Naive thymus-derived CD4-positive, alpha-beta T cell (primary cell): ENCODE measurements around the gene ERCC6. TPM values are rescaled to one million over a fixed set of nuclear protein-coding genes. Genes with fewer than 3 reads are reported as not detected.
A peak's percentile ranks its signal among the peaks of the same experiment; 100 is the strongest.

Experiments used
- ATAC-seq: fragments of 150-1000 bp; cut with Tn5 transposase; 2 replicates; pipeline ENCODE4 v1.10.0; 2021; ENCODE audit warnings: mild to moderate bottlenecking, moderate library complexity
- CTCF ChIA-PET: fragments of 350-600 bp; sonication (Branson Sonifier 250); formaldehyde crosslinking; loops from one replicate; lab custom pipeline; 2021; ENCODE audit warnings: antibody characterized with exemption; lab: Charles Lee
- POLR2A ChIA-PET: fragments of 350-600 bp; sonication (Branson Sonifier 250); formaldehyde crosslinking; loops from one replicate; lab custom pipeline; 2021; ENCODE audit warnings: antibody characterized with exemption, inconsistent platforms; lab: Charles Lee
- DNase-seq, 9 donors: peaks; one replicate each; pipeline versions ENCODE4 v3.0.0 to v3.0.0-alpha.2; 2020 to 2022; ENCODE audit warnings: mixed read lengths in 1 of 9
- H3K27ac ChIP-seq: one replicate; pipeline ENCODE4 v1.7.0; 2013; ENCODE audit warnings: mild to moderate bottlenecking, low read depth, low read length, moderate library complexity
- H3K27me3 ChIP-seq, 2 donors: one replicate each; pipeline ENCODE4 v1.7.0; 2013; ENCODE audit warnings: low read length in 2 of 2, mild to moderate bottlenecking in 2 of 2, moderate library complexity in 2 of 2; ENCODE audit not compliant: control insufficient read depth in 2 of 2, insufficient read depth in 2 of 2
- H3K36me3 ChIP-seq, 3 experiments: 1 replicate in 2 of 3; 2 replicates in 1 of 3; pipeline ENCODE4 v1.7.0; 2013; ENCODE audit warnings: low read length in 3 of 3, mild to moderate bottlenecking in 3 of 3, moderate library complexity in 1 of 3; ENCODE audit not compliant: insufficient read depth in 3 of 3, control insufficient read depth in 2 of 3
- H3K4me1 ChIP-seq, 2 donors: one replicate each; pipeline ENCODE4 v1.7.0; 2013; ENCODE audit warnings: low read length in 2 of 2, mild to moderate bottlenecking in 2 of 2, moderate library complexity in 1 of 2; ENCODE audit not compliant: control insufficient read depth in 2 of 2, insufficient read depth in 2 of 2
- H3K4me3 ChIP-seq: 2 replicates; pipeline ENCODE4 v1.7.0; 2013; ENCODE audit warnings: mild to moderate bottlenecking, low read length
- H3K9me3 ChIP-seq, 3 experiments: 1 replicate in 2 of 3; 2 replicates in 1 of 3; pipeline ENCODE4 v1.7.0; 2013; ENCODE audit warnings: low read length in 3 of 3; ENCODE audit not compliant: control insufficient read depth in 2 of 3
- H3K27ac Mint-ChIP-seq, 9 donors: one replicate each; pipeline ENCODE4 v1.8.0; 2020 to 2022; ENCODE audit warnings: mixed read lengths in 9 of 9, mild to moderate bottlenecking in 8 of 9, moderate library complexity in 5 of 9, inconsistent platforms in 2 of 9
- H3K27me3 Mint-ChIP-seq, 5 donors: one replicate each; pipeline ENCODE4 v1.8.0; 2021 to 2022; ENCODE audit warnings: mixed read lengths in 5 of 5, mild to moderate bottlenecking in 1 of 5
- H3K36me3 Mint-ChIP-seq, 5 donors: one replicate each; pipeline ENCODE4 v1.8.0; 2020 to 2022; ENCODE audit warnings: mixed read lengths in 5 of 5, mild to moderate bottlenecking in 3 of 5, inconsistent platforms in 1 of 5
- H3K4me1 Mint-ChIP-seq, 7 donors: one replicate each; pipeline ENCODE4 v1.8.0; 2020 to 2022; ENCODE audit warnings: mixed read lengths in 7 of 7, mild to moderate bottlenecking in 3 of 7, inconsistent platforms in 1 of 7
- H3K4me3 Mint-ChIP-seq, 10 donors: one replicate each; pipeline ENCODE4 v1.8.0; 2020 to 2022; ENCODE audit warnings: mild to moderate bottlenecking in 10 of 10, mixed read lengths in 10 of 10, moderate library complexity in 6 of 10, inconsistent platforms in 2 of 10
- H3K9me3 Mint-ChIP-seq, 11 donors: one replicate each; pipeline ENCODE4 v1.8.0; 2020 to 2022; ENCODE audit warnings: mixed read lengths in 11 of 11, mild to moderate bottlenecking in 4 of 11, inconsistent platforms in 1 of 11, moderate library complexity in 1 of 11
- intact Hi-C, 2 donors: fragments of 100-400 bp; cut with micrococcal nuclease; formaldehyde crosslinking; loops; one replicate each; pipeline ENCODE4 v1.15.1; 2023
- polyA plus RNA-seq, 2 donors: library from polyadenylated mRNA; unstranded; fragments of 300-500 nt; fragmentation: Illumina TruSeq; gene quantifications; one replicate each; pipeline ENCODE4 v1.2.3, GENCODE V29; 2021
- total RNA-seq, 6 experiments: library from RNA in 5 of 6; stranded (reverse) in 5 of 6; gene quantifications; 1 replicate in 5 of 6; 2 replicates in 1 of 6; pipeline ENCODE4 v1.2.3 and lab custom pipeline; 2021 to 2026

ERCC6 gene
- total and polyA plus RNA-seq, 7 experiments from 2014 or later, result 11.0 to 50.7 (median 31.4) TPM

- intact Hi-C loops, result no loop called here
- ChIA-PET CTCF (no interaction called here), POLR2A (interaction anchor here (0.6 kb wide), 1 partner anchor 225 kb away, joined by 4 read pairs; no protein-coding TSS in a partner anchor)
- no peak overlapping the region for H3K4me3 Mint-ChIP-seq
- peaks cover 0 to 40% (median 23%) of the 10 kb centered on the region in 5 donors for H3K36me3 Mint-ChIP-seq
- Histone ChIP-seq H3K27ac (no peak overlapping the region), H3K4me1 (no peaks in the 10 kb centered on the region), H3K27me3 (no peaks in the 10 kb centered on the region), H3K36me3 (peaks cover 0 to 9% (median 0%) of the 10 kb centered on the region in 3 experiments), H3K4me3 (no peak overlapping the region), H3K9me3 (no peaks in the 10 kb centered on the region)
- H3K27ac Mint-ChIP-seq, result no peak overlapping the region
- no peaks in the 10 kb centered on the region for H3K27me3 Mint-ChIP-seq
- no peaks in the 10 kb centered on the region for H3K9me3 Mint-ChIP-seq
- no peak for DNase-seq
- no peak for ATAC-seq
- H3K4me1 Mint-ChIP-seq, result peaks cover 3 to 27% (median 19%) of the 10 kb centered on the region in 7 donors
Measured at GRCh38 chr10:49488056-49488717, 50.7 kb downstream of the ERCC6 start.

DNA sequence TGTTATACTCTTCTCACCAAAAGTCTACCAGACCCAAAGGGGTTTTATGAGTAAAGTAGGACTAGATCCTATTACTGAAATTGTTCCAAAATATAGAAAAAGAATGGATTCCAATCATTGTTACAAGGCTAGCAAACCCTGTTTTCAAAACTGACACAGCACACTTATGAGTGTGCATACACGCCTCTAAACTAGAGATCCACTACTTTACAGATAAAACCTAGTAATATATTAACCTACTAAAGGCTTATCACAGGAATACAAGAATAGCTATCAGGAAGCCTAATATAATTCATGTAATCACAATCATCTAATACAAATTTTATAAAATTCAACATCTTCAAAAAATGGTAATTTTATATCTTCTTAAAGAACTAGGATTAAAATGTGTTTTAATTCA lies 52.2 kb downstream of the ERCC6 start:
- Histone ChIP-seq H3K4me3 (no peak overlapping the region), H3K9me3 (no peaks in the 10 kb centered on the region), H3K4me1 (no peaks in the 10 kb centered on the region), H3K27me3 (no peaks in the 10 kb centered on the region), H3K27ac (no peak overlapping the region), H3K36me3 (peaks cover 0 to 6% (median 0%) of the 10 kb centered on the region in 3 experiments)
- ATAC-seq (no peak), DNase-seq (no peak)
- POLR2A ChIA-PET, result interaction anchor here (1.0 kb wide), 1 partner anchor 53 kb away, joined by 4 read pairs; no protein-coding TSS in a partner anchor
- Mint-ChIP-seq H3K4me1 (peaks cover 4 to 27% (median 19%) of the 10 kb centered on the region in 7 donors), H3K27me3 (no peaks in the 10 kb centered on the region), H3K9me3 (no peaks in the 10 kb centered on the region), H3K4me3 (no peak overlapping the region), H3K27ac (peak overlapping the region in 1 of 9 donors; percentile 13), H3K36me3 (peaks cover 0 to 41% (median 24%) of the 10 kb centered on the region in 5 donors)
- CTCF ChIA-PET, result no interaction called here
- intact Hi-C loops, result no loop called here

- Mint-ChIP-seq H3K27me3 (no peaks in the 10 kb centered on the region), H3K36me3 (peaks cover 0 to 45% (median 27%) of the 10 kb centered on the region in 5 donors)
- CTCF ChIA-PET, result no interaction called here
Measured at GRCh38 chr10:49486009-49486408, 52.9 kb downstream of the ERCC6 start.

DNA sequence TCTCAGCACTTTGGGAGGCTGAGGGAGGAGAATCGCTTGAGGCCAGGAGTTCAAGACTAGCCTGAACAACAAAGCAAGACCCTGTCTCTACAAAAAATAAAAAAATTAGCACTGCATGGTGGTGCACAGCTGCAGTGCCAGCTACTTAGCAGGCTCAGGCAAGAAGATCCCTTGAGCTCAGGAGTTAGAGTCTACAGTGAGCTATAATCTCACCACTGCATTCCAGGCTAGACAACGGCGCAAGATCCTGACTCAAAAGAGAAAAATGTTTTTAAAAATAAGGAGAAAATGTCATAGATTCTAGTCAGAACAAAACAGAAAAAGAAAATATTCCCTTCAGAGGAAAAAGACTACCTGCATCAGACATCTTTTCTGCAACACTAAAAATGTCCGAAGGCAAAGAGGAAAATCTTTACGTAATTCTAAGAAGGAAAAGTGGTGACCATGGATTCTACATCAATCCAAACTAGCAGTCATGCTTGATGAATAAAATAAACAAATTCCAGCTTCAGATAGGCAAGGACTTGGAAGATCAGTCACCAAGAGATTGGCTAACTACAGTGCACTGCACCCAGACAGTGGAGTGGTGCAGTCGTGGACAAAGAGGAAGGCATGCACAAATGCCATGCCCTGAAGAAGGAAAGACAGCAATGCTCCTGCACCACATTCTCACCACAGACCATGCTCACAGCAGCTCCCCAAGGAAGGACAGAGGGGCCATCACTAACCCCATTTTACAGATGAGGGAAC lies 54.3 kb downstream of the ERCC6 start:
- H3K36me3 Mint-ChIP-seq, result peaks cover 0 to 52% (median 37%) of the 10 kb centered on the region in 5 donors
- H3K27me3 Mint-ChIP-seq, result no peaks in the 10 kb centered on the region
- Histone ChIP-seq H3K9me3 (no peaks in the 10 kb centered on the region), H3K36me3 (peaks cover 0 to 24% (median 0%) of the 10 kb centered on the region in 3 experiments), H3K4me1 (no peaks in the 10 kb centered on the region), H3K4me3 (no peak overlapping the region), H3K27me3 (no peaks in the 10 kb centered on the region), H3K27ac (no peak overlapping the region)
- H3K27ac Mint-ChIP-seq, result no peak overlapping the region
- ChIA-PET CTCF (no interaction called here), POLR2A (no interaction called here)
- no peaks in the 10 kb centered on the region for H3K9me3 Mint-ChIP-seq
- DNase-seq (no peak), ATAC-seq (no peak)
- intact Hi-C loops, result no loop called here
- peaks cover 5 to 27% (median 19%) of the 10 kb centered on the region in 7 donors for H3K4me1 Mint-ChIP-seq
- no peak overlapping the region for H3K4me3 Mint-ChIP-seq

More at GRCh38 chr10:49486009-49486408, 52.9 kb downstream of the ERCC6 start:
- intact Hi-C loops, result no loop called here
- Histone ChIP-seq H3K9me3 (no peaks in the 10 kb centered on the region), H3K4me1 (no peaks in the 10 kb centered on the region), H3K27ac (no peak overlapping the region), H3K27me3 (no peaks in the 10 kb centered on the region), H3K4me3 (no peak overlapping the region), H3K36me3 (peaks cover 0 to 10% (median 0%) of the 10 kb centered on the region in 3 experiments)
- POLR2A ChIA-PET, result interaction anchor here (1.0 kb wide), 1 partner anchor 54 kb away, joined by 4 read pairs; no protein-coding TSS in a partner anchor
- Mint-ChIP-seq H3K9me3 (no peaks in the 10 kb centered on the region), H3K27ac (no peak overlapping the region), H3K4me3 (no peak overlapping the region), H3K4me1 (peaks cover 5 to 27% (median 19%) of the 10 kb centered on the region in 7 donors)
- ATAC-seq (no peak), DNase-seq (no peak)

GRCh38 chr10:49478819-49479218 lies 60.1 kb downstream of the ERCC6 start:
- Histone ChIP-seq H3K9me3 (no peaks in the 10 kb centered on the region), H3K4me3 (no peak overlapping the region), H3K36me3 (peaks cover 0 to 73% (median 4%) of the 10 kb centered on the region in 3 experiments), H3K27me3 (no peaks in the 10 kb centered on the region), H3K27ac (no peak overlapping the region), H3K4me1 (no peaks in the 10 kb centered on the region)
- no peak overlapping the region for H3K4me3 Mint-ChIP-seq
- intact Hi-C loops, result no loop called here
- H3K9me3 Mint-ChIP-seq, result peaks cover 0 to 2% (median 0%) of the 10 kb centered on the region in 11 donors
- H3K27ac Mint-ChIP-seq, result no peak overlapping the region
- no peak for DNase-seq
- ATAC-seq, result no peak
- POLR2A ChIA-PET, result no interaction called here
- H3K27me3 Mint-ChIP-seq, result no peaks in the 10 kb centered on the region
- CTCF ChIA-PET, result interaction anchor here (0.6 kb wide), 1 partner anchor 927 kb away, joined by 3 read pairs; no protein-coding TSS in a partner anchor
- peaks cover 12 to 89% (median 75%) of the 10 kb centered on the region in 5 donors for H3K36me3 Mint-ChIP-seq
- peaks cover 0 to 2% (median 0%) of the 10 kb centered on the region in 7 donors for H3K4me1 Mint-ChIP-seq

- CTCF ChIA-PET, result no interaction called here
- no peaks in the 10 kb centered on the region for H3K4me1 ChIP-seq
- no peak overlapping the region for H3K27ac ChIP-seq
- peaks cover 7 to 89% (median 17%) of the 10 kb centered on the region in 3 experiments for H3K36me3 ChIP-seq
- no peaks in the 10 kb centered on the region for H3K9me3 ChIP-seq
- Mint-ChIP-seq H3K4me3 (no peak overlapping the region), H3K9me3 (peaks cover 0 to 4% (median 0%) of the 10 kb centered on the region in 11 donors), H3K36me3 (peaks cover 28 to 94% (median 81%) of the 10 kb centered on the region in 5 donors), H3K27ac (no peak overlapping the region), H3K4me1 (peaks cover 0 to 2% (median 0%) of the 10 kb centered on the region in 7 donors), H3K27me3 (no peaks in the 10 kb centered on the region)
- POLR2A ChIA-PET, result no interaction called here
- intact Hi-C loops, result no loop called here
- no peaks in the 10 kb centered on the region for H3K27me3 ChIP-seq
- DNase-seq (no peak), ATAC-seq (no peak)
- H3K4me3 ChIP-seq, result no peak overlapping the region
Measured at GRCh38 chr10:49474901-49475300, 64.0 kb downstream of the ERCC6 start.
